ENCODE results near the gene APBA2.

The APBA2 gene

DNA sequence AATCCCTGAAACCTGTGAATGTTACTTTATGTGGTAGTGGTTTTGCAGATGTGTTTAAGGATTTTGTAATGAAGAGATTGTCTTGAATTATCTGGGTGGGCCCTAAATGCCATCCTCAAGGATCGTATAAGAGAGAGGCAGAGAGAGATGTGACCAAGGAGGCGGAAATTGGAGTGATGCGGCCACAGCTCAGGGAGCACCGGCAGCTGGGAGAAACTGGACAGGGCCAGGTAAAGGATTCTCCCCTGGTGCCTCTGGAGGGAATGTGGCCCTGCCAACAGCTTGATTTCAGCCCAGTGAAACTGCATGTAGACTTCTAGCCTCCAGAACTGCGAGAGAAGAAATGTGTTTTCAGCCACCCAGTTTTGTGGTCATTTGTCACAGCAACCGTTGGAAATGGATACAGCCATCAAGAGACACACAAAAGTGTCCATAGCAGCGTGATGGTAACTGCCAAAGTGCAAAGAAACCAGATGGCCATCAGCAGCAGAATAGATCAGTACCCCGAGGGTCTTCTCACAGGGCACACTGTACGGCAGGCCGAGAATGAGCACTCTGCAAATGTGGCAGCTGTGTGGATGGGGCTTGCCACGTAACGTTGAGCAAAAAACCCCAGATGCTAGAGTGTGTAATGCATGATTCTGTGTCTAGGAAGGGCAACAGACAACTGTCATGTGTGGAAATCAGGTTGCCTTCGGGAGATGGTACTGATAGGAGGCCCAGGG, 12.2 kb downstream of the APBA2 start:
- no peak for DNase-seq

DNA sequence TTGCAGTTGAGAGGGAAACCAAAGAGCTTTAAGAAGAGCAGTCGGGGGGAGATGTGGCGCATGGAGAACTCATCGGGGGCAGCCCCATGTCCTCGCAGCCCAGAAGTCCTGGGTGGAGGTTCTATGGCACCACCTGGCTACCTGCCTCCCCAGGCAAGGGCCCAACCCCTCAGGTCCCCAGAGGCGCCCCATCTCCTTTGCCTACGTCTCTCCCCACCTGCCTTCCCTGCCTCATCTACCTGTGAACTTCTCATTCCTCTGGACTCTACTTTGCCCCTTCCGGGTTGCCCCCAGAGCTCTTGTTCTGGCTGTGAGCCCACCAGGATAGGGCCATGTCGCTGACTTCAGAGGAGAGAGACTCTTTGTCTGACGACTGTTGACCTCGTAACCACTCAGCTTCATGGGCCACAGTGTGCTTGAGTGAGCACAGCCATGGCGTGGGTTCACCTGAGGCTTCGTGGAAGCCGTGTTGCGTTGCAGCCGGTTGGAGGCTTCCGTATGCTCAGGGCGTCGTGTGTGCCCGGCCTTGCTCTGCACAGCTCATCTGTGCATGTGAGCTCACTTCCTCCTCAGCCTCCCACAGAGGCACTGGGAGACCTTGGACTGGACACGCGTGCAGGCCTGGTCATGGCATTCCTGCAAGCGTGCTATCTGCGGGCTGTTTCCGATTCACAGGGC, 13.4 kb downstream of the APBA2 start:
- DNase-seq, result no peak

DNA sequence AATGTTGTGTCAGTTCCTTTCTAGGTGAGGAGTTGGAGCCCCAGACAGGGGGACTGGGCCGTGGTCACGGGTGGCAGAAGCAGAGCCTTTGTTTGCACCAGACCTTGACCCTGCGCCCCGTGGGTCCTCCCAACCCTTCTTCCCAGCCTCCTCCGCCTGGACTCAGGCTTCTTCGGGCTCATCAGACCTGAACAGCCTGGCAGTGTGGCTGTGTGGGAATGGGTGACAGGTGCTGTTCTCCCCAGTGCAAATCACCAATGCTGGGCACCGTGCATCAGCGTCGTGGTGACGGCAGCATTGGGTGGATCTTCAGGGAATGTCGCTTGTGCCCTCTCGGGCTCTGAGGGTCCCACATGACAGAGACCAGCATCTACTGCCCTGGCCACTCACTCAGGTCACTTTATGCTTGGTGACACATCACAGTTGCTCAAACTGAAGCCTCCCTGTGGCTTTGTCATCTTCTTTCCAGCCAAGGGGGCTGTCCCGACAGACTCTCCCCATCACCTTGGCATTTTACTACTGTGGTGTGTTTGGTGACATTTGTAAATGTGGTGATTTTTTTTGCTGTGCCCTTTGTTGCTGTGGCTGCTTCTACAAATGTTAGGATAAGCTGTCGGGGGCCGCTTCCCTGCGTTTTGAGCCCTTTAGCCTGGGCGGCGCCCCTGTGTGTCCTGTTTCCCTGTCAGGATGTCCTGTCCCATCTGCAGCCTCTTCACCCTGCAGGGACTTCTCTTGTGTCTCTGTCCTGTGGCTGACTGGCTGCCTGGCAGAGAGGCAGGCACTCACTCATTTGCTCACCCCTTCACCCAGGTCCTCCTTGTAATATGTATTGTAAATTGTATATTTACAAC, 14.5 kb downstream of the APBA2 start:
- DNase-seq, result no peak

DNA sequence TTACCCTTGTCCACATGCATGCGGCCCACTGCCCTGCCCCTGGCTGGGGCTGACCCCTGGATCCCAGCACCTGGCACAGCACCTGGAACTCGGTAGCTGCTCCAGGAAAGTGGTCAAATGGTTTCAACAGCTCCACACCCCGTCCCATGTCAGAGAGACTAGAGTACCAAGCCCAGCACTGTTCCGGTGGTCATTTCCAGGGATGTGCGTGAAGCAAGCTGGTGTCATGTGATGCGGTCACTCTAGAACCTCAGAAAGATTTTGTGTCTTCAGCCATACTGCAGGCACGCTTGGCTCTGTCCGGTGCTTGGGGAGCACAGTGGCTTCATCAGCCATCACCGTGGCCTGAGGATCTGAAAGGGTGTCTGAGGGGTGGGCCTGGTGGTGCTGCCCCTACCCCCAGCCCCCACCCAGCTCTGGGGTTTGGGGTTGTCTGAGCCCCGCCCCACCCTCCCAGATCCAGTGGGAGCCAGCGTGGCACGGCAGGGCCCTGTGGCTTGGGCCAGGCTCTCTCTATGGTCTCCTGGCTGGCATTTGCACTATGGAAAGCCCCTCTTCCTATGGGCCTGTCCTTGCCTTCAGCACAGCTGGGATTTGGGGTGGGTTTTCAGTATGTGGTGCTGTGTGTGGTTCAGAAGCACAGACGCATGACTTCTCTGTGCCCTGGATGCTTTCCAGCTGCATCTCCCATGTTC, 15.3 kb downstream of the APBA2 start:
- DNase-seq, result no peak

DNA sequence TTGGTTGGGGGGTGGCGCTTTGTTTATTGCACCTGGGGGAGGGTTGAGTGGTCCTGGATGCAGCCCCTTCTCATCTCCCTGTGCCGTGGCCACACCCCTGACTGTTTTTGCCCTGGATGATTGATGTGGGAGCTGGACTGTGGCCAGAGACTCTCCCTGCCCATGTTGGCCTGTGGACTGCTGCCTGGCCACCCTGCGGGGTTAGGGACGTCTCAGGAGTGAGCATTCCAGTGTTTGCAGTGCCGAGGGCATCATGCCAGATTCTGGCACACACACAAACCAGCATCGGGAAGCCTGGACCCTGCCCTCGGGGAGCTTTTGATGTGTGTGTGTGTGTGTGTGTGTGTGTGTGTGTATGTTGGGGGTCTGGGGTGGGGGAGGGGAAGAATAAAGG, 15.8 kb downstream of the APBA2 start:
- DNase-seq, result no peak

DNA sequence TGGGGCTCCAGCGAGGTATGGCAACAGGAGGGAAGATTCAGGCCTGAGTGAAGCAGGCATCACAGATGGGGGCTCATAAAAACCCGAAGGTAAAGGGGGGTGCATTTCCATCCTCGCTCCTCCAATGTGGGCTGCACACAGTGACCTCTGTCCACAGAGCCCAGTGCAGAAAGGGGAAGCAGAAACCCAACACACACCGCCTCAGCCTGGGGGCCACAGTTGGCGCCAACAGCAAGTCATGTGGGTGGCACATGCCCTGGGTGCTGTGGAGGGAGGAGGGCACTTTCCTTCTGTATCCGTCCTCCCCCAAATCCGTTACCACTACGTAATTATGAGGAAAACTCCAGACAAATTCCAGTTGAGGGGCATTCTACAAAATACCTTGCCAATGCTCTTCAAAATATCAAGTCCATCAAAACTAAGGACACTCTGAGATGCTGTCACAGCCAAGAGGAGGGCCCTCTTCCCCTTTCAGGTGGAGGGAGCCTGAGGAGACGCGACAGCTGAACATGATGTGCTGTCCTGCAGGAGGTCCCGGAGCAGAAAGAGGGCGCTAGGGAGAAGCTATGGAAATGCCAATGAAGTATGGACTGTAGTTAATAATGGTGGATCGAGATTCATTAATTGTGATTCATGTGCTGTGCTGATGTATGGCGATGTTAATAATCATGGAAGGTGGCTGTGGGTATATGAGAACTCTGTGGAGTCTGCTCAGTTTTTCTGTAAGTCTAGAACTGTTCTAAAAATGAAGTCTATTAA, 16.4 kb downstream of the APBA2 start:
- no peak for DNase-seq

DNA sequence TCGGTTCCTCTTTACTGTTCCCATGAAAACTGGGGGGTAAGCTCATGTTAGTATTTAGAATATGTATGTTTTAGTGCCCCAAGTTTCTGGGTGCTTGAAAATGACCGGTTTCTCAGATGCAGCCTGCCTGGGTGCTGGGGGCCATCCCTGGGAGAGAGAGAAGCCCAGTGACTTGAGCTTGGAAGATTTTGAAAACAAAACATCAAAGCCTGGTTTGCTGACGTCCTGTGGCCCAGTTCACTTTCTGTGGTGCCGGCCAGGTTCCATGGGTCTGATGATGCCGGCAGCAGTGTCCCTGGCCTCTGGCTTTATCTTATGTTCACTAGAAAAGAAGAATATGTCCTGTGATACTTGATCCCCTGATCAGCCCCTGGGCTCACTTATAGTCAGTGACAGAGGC, 17.1 kb downstream of the APBA2 start:
- DNase-seq, result no peak

DNA sequence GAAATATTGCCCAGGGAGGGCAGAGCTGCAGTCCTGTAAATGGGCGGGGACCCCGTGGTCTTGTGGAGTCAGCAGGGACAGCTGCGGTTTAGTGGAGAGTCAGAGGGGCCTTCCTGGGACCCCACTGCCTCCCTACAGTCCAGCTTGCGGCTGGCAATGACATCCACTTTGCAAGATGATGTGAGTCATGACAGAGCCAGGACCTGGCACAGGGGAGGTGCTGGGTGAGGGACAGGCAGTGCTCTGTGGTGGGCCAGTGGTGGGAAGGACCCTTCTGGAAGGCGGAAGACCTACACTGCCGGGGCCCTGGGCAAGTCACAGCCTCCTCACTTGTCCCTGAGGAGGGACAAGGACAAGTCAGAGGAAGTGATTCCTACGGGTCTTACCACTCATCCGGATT, 17.8 kb downstream of the APBA2 start:
- DNase-seq, result no peak

DNA sequence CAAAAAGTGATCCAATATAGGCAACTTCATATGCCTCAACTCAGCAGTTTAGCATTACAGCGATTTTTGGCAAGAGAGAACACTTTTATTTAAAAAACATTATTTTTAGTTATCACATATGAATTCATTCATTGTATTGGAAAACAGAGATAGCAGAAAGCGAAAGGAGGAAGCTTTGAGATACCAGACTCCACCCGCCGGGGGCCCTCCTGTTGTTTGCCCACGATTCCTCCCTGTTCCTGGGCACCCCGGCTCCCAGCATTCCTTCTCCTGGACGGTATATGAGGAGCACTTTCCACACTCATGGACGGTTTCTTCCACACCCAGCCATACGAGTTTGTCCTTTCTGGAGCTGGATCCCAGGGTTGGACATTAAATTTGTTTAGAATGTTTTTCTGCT, 18.2 kb downstream of the APBA2 start:
- no peak for DNase-seq

DNA sequence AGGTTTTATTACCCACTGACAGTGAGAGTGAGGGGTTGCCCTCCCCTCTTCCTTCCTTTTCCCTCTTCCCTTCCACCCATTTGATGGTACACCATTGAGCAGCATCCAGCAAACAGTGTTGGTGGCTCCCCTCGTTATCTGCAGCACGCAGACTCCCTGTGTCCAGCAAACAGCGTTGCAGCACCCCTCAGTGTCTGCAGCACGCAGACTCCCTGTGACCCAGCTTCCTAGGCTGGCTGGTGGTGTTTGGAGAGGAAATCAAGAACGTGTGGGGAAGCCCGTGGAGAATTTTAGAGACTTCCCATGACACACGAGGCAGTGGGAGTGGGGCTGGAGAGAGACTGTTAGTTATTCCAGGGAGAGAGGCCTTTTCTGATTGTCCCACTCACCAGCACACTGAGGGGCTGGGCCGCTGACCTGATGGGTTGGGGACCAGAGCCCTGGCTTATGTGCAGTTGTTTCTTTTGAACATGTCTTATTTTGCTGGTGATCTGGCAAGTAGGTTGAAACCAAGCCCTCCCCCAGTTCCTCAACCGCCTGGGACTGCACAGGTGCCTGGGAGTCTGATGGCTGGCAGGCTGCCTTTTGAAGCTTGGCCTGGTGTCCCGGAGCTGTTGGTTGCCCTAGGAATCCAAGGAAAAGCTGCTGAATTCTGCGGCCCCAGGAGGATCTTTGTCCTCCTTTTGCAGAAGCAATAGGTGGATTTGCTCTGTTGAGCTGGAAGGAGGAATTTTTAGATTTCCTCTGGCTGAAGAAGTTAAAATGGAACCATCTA, 19.0 kb downstream of the APBA2 start:
- DNase-seq, result no peak

DNA sequence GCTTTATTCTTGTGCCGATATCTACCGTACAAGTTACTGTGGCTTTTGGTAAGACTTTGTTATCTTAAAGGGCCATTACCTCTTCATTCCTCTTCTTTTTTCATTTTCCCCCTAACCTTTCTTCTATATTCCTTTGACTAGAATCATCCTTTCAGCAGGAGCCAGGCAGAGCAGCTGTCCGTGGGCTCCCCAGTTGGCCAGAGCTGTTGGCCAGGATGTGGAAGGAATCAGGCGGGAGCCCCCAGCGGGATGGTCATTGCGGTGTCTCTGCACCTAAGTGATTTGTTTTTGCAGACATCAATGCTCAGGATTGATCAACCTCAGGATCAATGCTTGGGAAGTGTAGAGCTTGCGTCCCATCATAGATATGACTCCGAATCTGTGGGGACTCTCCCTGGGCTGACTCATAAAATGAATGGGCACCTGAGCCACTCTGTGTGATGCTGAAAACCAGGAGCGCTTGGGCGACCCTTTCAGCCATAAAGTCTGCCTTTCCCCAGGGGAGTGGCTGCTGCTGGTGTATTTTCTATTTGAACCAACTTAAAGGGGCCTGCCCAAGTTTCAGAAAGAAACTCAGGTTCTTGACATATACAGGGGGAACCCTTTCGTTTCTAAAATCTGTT, 21.7 kb downstream of the APBA2 start:
- no peak for DNase-seq

DNA sequence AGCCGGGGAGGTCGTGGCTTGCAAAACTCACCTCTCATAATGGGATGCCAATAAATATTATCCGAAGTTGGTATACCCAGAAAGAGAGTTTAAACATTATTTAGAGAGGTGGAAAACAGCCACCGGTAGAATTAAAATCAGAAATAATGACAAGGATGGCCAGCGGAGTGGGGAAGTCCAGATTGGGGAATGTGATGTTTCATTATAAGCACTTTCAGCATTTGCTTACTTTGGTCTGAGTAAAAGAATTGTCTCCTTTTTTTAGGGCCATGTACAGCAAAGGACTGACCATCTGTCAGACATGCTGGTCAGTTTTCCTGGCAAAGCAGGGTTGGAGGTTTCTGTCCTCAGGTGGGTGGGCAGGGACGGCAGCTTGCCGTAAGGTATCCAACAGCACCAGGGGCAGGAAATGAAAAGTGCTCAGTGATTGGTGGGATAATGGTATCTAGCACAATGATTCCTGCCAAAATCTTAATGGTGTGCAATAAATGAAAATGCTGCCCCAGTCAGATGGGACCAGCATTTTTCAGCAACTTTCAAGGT, 24.3 kb downstream of the APBA2 start:
- no peak for DNase-seq

DNA sequence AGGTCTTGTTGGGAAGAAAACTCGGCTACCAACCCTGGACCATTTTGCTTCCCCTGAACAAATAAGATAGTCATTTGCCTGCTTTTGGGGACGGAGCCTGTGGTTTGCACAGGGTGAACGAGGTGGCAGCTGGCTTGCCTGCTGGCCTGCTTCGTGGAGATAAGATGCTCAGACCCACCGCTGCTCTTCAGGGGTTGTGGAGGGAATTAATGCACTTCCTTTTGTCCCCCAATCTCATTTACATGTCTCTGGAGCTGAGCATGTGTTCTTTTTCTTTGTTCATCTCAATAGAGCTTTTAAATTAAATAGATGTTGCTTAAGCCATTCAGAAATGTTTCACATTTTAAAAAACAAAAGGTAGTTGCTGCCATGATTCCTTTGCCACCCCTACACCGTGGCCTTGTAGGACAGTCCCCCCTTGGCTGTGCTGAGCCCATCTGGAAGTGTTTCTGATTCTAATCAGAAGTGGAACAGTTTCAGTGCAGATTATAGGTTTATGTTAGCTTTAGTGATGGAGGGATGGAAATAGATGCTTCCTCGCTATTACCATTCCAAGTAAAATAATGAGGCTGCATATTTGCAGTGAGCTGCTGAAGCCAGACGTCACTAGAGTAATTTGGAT, 25.6 kb downstream of the APBA2 start:
- no peak for DNase-seq

DNA sequence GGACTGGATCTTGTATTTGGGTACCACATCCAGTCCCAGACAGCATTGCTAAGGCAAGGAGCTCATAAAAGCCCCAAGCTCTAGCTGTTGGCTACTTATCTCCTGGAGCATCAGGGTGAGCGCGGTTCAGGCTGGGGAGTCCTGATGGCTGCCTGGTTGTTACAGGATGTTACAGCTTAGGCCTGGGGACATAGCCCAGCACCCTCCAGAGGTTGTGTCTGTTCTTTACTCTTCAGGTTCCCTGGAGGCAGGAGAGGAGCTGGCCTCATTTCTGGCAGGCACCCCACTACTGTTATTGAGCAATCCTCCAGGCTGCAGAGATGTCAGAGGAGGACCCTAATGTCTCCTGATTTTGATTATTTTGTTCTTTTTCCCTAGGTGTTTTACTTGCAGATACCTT, 26.6 kb downstream of the APBA2 start:
- no peak for DNase-seq

DNA sequence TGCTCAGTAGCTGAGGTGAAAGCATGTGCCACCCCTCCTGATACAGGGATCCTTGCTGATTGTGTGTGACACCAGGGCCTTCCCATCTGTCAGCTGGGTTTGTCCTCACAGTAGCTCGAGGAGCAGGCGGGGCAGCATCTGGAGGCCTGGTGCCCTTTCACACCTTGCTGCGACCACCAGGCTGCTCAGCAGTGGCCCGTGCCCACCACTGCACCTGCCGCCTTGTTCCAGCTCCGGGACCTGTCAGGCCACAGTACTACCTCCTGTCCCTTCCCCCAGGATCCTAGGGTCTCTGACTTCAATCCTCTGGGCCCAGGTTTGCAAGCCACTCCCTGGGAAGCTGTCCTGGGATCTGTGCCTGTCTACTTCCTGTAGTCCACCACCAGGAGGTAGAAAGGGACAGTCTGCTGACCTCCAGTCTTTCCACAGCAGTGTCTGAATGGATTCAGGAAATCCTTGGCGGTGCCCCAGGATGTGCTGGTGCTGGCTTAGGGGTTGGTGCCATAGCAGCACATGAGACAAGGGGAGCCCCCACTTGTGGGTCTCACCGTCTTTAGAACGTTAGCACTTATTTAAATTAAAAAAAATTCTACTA, 27.5 kb downstream of the APBA2 start:
- no peak for DNase-seq

DNA sequence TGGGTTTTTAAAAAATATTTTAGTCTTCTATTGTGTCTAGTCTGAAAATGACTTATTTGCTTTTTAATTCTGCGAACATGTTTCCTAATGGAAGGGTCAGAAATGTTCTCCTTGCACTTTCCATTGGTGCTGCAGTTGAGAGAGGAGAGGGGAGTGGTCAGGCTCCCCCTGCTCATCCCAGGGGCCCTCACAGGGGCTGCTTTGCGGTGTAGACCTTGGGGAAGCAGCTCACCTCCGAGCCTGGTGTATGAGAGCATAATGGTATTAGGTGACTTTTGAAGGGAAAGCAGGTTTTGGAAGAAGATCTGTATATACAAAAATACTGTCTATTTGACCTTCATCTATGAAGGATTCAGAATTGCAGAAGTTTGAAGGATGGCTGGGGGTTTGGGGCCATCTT, 28.3 kb downstream of the APBA2 start:
- no peak for DNase-seq

DNA sequence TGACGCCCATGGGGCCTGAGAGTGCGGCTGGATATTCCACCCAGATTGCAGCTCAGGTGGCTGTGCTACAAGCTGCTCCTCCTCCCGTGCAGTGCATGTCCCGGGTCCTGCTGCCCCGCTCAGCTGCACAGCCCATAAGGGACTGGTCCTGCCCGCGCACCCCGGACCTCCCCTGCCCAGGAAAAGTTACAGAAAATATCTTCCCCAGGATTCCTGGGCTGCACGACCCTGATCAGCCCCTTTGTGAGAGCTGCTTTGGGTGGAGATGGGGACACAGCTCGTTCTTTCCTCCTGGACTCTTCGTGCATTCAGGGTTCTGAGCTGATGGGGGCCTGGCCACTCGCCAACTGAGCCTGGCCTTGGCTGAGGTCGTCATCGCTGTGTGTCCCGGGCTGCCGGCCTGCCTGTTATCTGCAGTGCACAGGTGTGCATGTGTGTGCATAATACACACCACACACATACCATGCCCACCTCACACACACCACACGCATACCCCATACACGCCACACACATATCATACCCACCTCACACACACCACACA, 28.8 kb downstream of the APBA2 start:
- DNase-seq, result no peak

DNA sequence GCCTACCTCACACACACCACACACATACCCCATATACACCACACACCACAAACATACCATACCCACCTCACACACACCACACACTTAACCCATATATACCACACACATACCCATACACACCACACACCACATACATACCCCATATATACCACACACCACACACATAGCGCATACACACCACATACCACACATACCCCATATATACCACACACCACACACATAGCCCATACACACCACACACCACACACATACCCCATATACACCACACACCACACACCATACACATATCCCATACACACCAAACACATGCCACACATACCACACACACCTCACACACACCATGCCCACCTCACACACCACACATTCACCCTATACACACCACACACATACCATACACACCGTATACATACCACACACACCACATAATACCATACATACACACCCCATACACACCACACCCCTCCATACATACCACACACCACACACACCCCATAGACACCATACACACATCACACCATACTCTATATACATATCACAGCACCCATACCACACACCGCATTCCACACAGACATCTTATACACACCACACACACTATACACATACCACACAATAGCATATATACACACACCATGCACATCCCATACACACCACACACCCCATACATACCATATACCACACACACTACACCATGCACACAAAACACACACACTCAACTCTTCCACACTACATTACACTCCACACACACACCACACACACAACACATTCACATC, 29.5 kb downstream of the APBA2 start:
- no peak for DNase-seq

DNA sequence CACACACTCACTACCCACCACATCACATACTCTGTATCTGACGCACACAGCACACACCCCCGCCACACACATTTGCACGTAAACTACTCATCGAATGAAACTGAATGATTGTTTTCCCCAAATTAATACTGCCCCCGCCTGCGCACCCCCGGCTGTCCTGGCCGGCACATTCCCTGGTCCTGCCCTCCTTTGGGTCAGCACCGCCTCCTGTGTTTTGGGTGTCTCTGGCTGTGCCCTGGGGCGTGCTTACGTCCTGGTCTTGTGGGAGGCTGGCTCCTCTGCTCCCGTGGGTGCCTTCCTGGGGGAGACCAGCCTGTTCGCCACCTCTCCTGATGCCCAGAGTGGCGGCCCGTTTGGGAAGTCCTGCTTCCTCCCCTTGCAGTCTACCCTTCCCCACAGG, 30.2 kb downstream of the APBA2 start:
- DNase-seq, result no peak
